ENCODE results near the gene CYB5B.

GRCh38 chr16:69497876-69498596 is 73.6 kb downstream of the CYB5B start:
- TF ChIP-seq CTCF (conservative IDR thresholded peaks at IDR 0.05 in 1 of 2, IDR thresholded peaks at IDR 0.05 in 1 of 2; ENCODE audit: extremely low read depth in 1 of 2, insufficient read depth in 1 of 2, low read depth in 1 of 2, low read length in 2 of 2) (no peak), EZH2 (IDR thresholded peaks at IDR 0.05; ENCODE audit: borderline replicate concordance, low read length) (no peak)

Data from mammary epithelial cell (primary cell).